ENCODE results near the gene SUSD5.
"Not testable (repeated sequence)": the region's sequence is repeated elsewhere in the genome, so short reads cannot be mapped to it uniquely, and the experiment has no call there.

SUSD5 gene

DNA sequence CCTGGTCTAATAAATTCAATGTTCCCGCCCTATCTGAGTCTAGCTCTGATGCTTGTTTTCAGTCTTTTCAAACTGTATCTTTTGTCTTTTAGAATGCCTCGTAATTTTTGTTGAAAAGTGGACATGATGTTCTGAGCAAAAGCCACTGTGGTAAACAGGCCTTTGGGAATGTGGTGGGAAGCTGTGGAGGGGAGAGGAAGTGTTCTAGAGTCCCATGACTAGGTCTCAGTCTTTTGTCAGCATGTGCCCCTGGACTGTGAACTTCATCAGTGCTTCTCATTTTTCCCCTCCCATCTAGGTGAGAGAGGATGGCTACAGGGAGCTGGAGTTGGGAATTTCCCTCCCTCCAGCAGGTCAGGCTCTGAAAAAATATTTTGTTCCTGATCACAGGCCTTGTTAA lies 33.7 kb downstream of the SUSD5 start (continued):
- TF ChIP-seq ZNF311 (tag by site-specific recombination; IDR thresholded peaks at IDR 0.05; ENCODE audit: borderline replicate concordance) (no peak), PATZ1 (tag by site-specific recombination; IDR thresholded peaks at IDR 0.05) (no peak), ZNF658 (tag by site-specific recombination; IDR thresholded peaks at IDR 0.05) (no peak)

- H3K4me3 ChIP-seq (ENCODE audit: low read depth, low read length); H3K4me1 ChIP-seq (ENCODE audit: control insufficient read depth, insufficient read depth, low read length); CTCF ChIA-PET; POLR2A ChIA-PET; H3K36me3 ChIP-seq (ENCODE audit: control insufficient read depth in 2 of 2, insufficient read depth in 1 of 2, low read length in 2 of 2); H3K9me3 ChIP-seq (ENCODE audit: control insufficient read depth, insufficient read depth, low read depth, low read length); H3K27ac ChIP-seq (ENCODE audit: extremely low read depth, low read depth, low read length): not testable (repeated sequence)
Observed at GRCh38 chr3:33181641-33182040, 37.0 kb downstream of the SUSD5 start.

- ChIA-PET POLR2A (no interaction called here), CTCF (no interaction called here)
- Histone ChIP-seq H3K9me3 (ENCODE audit: control insufficient read depth, insufficient read depth, low read depth, low read length) (no peaks in the 10 kb centered on the region), H3K4me3 (ENCODE audit: low read depth, low read length) (no peak overlapping the region), H3K27ac (ENCODE audit: extremely low read depth, low read depth, low read length) (no peak overlapping the region), H3K36me3 (ENCODE audit: control insufficient read depth in 2 of 2, insufficient read depth in 1 of 2, low read length in 2 of 2) (no peaks in the 10 kb centered on the region), H3K4me1 (ENCODE audit: control insufficient read depth, insufficient read depth, low read length) (no peaks in the 10 kb centered on the region)
- TF ChIP-seq ZNF837 (tag by site-specific recombination; IDR thresholded peaks at IDR 0.05) (no peak), KLF9 (tag by site-specific recombination; IDR thresholded peaks at IDR 0.05; ENCODE audit: low read depth) (no peak), ZNF175 (tag by site-specific recombination; IDR thresholded peaks at IDR 0.05) (no peak), ZNF354C (tag by site-specific recombination; IDR thresholded peaks at IDR 0.05; ENCODE audit: borderline replicate concordance, low read depth) (no peak), IKZF3 (tag by site-specific recombination; IDR thresholded peaks at IDR 0.05) (no peak), SALL2 (tag by site-specific recombination; IDR thresholded peaks at IDR 0.05; ENCODE audit: borderline replicate concordance) (no peak), ZNF398 (tag by site-specific recombination; IDR thresholded peaks at IDR 0.05) (no peak), ZNF629 (tag by site-specific recombination; IDR thresholded peaks at IDR 0.05) (no peak), YY2 (tag by site-specific recombination; IDR thresholded peaks at IDR 0.05) (no peak)
Observed at GRCh38 chr3:33181229-33181628, 37.4 kb downstream of the SUSD5 start.

DNA sequence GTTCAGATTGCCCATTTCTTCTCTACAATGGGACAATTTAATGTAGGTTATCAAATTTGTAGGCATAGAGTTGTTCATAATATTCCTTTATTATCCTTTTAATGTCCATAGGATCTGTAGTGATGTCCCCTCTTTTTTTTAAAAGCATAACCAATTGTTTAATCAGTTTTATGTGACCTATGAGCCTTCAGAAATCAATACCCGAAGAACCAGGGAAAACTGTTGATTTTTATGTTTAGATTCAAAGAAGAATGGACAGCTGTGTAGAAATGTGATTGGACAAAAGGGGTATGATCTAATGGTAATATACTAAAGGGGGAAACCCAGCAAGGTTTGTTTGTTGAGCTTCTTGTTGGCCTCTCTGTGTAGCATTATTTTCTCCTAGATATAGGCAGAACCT lies 39.5 kb downstream of the SUSD5 start:
- Histone ChIP-seq H3K27ac (ENCODE audit: extremely low read depth, low read depth, low read length) (no peak overlapping the region), H3K4me3 (ENCODE audit: low read depth, low read length) (no peak overlapping the region), H3K36me3 (ENCODE audit: control insufficient read depth in 2 of 2, insufficient read depth in 1 of 2, low read length in 2 of 2) (no peaks in the 10 kb centered on the region), H3K4me1 (ENCODE audit: control insufficient read depth, insufficient read depth, low read length) (no peaks in the 10 kb centered on the region), H3K9me3 (ENCODE audit: control insufficient read depth, insufficient read depth, low read depth, low read length) (no peaks in the 10 kb centered on the region)
- TF ChIP-seq ZNF514 (tag by site-specific recombination; IDR thresholded peaks at IDR 0.05) (no peak), ZNF658 (tag by site-specific recombination; IDR thresholded peaks at IDR 0.05) (no peak), ZBTB20 (tag by site-specific recombination; IDR thresholded peaks at IDR 0.05) (no peak), ZFHX2 (tag by site-specific recombination; conservative IDR thresholded peaks at IDR 0.05) (no peak), SETDB1 (IDR thresholded peaks at IDR 0.05; ENCODE audit: insufficient read length, low read length) (no peak)
- TF ChIP-seq, protein P1, sequence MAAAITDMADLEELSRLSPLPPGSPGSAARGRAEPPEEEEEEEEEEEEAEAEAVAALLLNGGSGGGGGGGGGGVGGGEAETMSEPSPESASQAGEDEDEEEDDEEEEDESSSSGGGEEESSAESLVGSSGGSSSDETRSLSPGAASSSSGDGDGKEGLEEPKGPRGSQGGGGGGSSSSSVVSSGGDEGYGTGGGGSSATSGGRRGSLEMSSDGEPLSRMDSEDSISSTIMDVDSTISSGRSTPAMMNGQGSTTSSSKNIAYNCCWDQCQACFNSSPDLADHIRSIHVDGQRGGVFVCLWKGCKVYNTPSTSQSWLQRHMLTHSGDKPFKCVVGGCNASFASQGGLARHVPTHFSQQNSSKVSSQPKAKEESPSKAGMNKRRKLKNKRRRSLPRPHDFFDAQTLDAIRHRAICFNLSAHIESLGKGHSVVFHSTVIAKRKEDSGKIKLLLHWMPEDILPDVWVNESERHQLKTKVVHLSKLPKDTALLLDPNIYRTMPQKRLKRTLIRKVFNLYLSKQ (tag by site-specific recombination; IDR thresholded peaks at IDR 0.05; ENCODE audit: borderline replicate concordance): no peak
- TF ChIP-seq, protein P2, sequence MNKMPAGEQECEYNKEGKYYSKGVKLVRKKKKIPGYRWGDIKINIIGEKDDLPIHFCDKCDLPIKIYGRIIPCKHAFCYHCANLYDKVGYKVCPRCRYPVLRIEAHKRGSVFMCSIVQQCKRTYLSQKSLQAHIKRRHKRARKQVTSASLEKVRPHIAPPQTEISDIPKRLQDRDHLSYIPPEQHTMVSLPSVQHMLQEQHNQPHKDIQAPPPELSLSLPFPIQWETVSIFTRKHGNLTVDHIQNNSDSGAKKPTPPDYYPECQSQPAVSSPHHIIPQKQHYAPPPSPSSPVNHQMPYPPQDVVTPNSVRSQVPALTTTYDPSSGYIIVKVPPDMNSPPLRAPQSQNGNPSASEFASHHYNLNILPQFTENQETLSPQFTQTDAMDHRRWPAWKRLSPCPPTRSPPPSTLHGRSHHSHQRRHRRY (tag by site-specific recombination; IDR thresholded peaks at IDR 0.05): no peak
- ChIA-PET POLR2A (no interaction called here), CTCF (interaction anchor here (0.6 kb wide), 1 partner anchor 19 kb away, joined by 4 read pairs; no protein-coding TSS in a partner anchor)

Data from HEK293 (cell line).